Vagina (tissue), 2 donors: Measurements from ENCODE around the gene MEN1. TPM values are rescaled to one million over a fixed set of nuclear protein-coding genes. Genes with fewer than 3 reads are reported as not detected.

Experiments used
- DNase-seq, 2 donors: peaks; one replicate each; pipeline ENCODE4 v3.0.0-alpha.2; 2017; ENCODE audit errors: extremely low spot score in 2 of 2
- H3K27ac ChIP-seq: fragments of 200-600 bp; sonication (generic); one replicate; pipeline ENCODE4 v1.5.1; 2019
- H3K27me3 ChIP-seq: fragments of 200-600 bp; sonication (generic); one replicate; pipeline ENCODE4 v1.5.1; 2019
- H3K36me3 ChIP-seq, 2 donors: fragments of 200-600 bp; sonication (generic); one replicate each; pipeline ENCODE4 v1.5.1; 2017 to 2019
- H3K4me1 ChIP-seq: fragments of 200-600 bp; sonication (generic); one replicate; pipeline ENCODE4 v1.5.1; 2019
- H3K4me3 ChIP-seq, 2 donors: fragments of 200-600 bp; sonication (generic); 1 replicate in 1 of 2; 2 replicates in 1 of 2; pipeline ENCODE4 v1.5.1; 2016 to 2019
- H3K9me3 ChIP-seq: fragments of 200-600 bp; sonication (generic); one replicate; pipeline ENCODE4 v1.5.1; 2019
- CTCF ChIP-seq, 3 experiments: fragments of 450-650 bp in 2 of 3; fragments of 200-600 bp in 1 of 3; sonication (generic) in 1 of 3; IDR thresholded peaks; one replicate each; pipeline ENCODE4 v1.5.1; 2017 to 2019; ENCODE audit warnings: antibody characterized with exemption in 3 of 3, mild to moderate bottlenecking in 2 of 3, moderate library complexity in 2 of 3
- POLR2A ChIP-seq, 2 donors: fragments of 450-650 bp; IDR thresholded peaks; one replicate each; pipeline ENCODE4 v1.6.1; 2017; ENCODE audit warnings: antibody characterized with exemption in 2 of 2, mild to moderate bottlenecking in 2 of 2, moderate library complexity in 2 of 2
- POLR2AphosphoS5 ChIP-seq, 2 donors: sonication (generic); formaldehyde crosslinking; IDR thresholded peaks; one replicate each; pipeline ENCODE4 v1.9.0; 2017; ENCODE audit warnings: antibody characterized with exemption in 2 of 2, mild to moderate bottlenecking in 2 of 2, low read depth in 1 of 2; ENCODE audit not compliant: insufficient read depth in 1 of 2
- intact Hi-C: fragments of 100-400 bp; cut with DNase I; formaldehyde crosslinking; loops from one replicate; pipeline ENCODE4 v1.15.1; 2023
- total RNA-seq: library from RNA; depleted of rRNA; stranded (reverse); fragments of >200 nt; gene quantifications from one replicate; pipeline ENCODE4 v1.2.3, GENCODE V29; 2016

The MEN1 gene
- total RNA-seq, 1 donor from 2014 or later: 27.0 TPM

GRCh38 chr11:64767344-64768299 lies 42.7 kb downstream of the MEN1 start:
- H3K27me3 ChIP-seq: no peaks in the 10 kb centered on the region
- intact Hi-C loops: no loop called here
- H3K4me3 ChIP-seq: no peak overlapping the region
- DNase-seq: no peak
- peaks cover 38% of the 10 kb centered on the region for H3K4me1 ChIP-seq
- no peaks in the 10 kb centered on the region for H3K9me3 ChIP-seq
- TF ChIP-seq CTCF (IDR thresholded peaks at IDR 0.05) (peak; percentile 39 to 45 (median 40)), POLR2A (IDR thresholded peaks at IDR 0.05) (no peak)
- H3K27ac ChIP-seq: no peak overlapping the region
- peaks cover 12 to 98% of the 10 kb centered on the region in 2 donors for H3K36me3 ChIP-seq

- intact Hi-C loops: no loop called here
- DNase-seq: no peak
- H3K4me3 ChIP-seq: no peak overlapping the region
- H3K9me3 ChIP-seq: no peaks in the 10 kb centered on the region
- H3K4me1 ChIP-seq: peaks cover 35% of the 10 kb centered on the region
- H3K27me3 ChIP-seq: no peaks in the 10 kb centered on the region
- TF ChIP-seq CTCF (IDR thresholded peaks at IDR 0.05): no peak
- TF ChIP-seq POLR2AphosphoS5 (IDR thresholded peaks at IDR 0.05; ENCODE audit: insufficient read depth in 1 of 2, low read depth in 1 of 2): no peak
- TF ChIP-seq POLR2A (IDR thresholded peaks at IDR 0.05): no peak
- peaks cover 12 to 98% of the 10 kb centered on the region in 2 donors for H3K36me3 ChIP-seq
- H3K27ac ChIP-seq: no peak overlapping the region
Measured at GRCh38 chr11:64766881-64767280, 43.5 kb downstream of the MEN1 start.

- intact Hi-C loops: no loop called here
- peaks cover 12 to 92% of the 10 kb centered on the region in 2 donors for H3K36me3 ChIP-seq
- no peaks in the 10 kb centered on the region for H3K27me3 ChIP-seq
- DNase-seq: no peak
- no peak overlapping the region for H3K27ac ChIP-seq
- no peak for TF ChIP-seq POLR2AphosphoS5 (IDR thresholded peaks at IDR 0.05; ENCODE audit: insufficient read depth in 1 of 2, low read depth in 1 of 2)
- TF ChIP-seq CTCF (IDR thresholded peaks at IDR 0.05): no peak
- TF ChIP-seq POLR2A (IDR thresholded peaks at IDR 0.05): no peak
- no peaks in the 10 kb centered on the region for H3K9me3 ChIP-seq
- no peak overlapping the region for H3K4me3 ChIP-seq
- peaks cover 36% of the 10 kb centered on the region for H3K4me1 ChIP-seq
Measured at GRCh38 chr11:64765851-64766665, 44.3 kb downstream of the MEN1 start.

- TF ChIP-seq POLR2AphosphoS5 (IDR thresholded peaks at IDR 0.05; ENCODE audit: insufficient read depth in 1 of 2, low read depth in 1 of 2): no peak
- no peak for TF ChIP-seq POLR2A (IDR thresholded peaks at IDR 0.05)
- TF ChIP-seq CTCF (IDR thresholded peaks at IDR 0.05): no peak
- intact Hi-C loops: no loop called here
- Histone ChIP-seq H3K27ac (no peak overlapping the region), H3K36me3 (peaks cover 12 to 85% of the 10 kb centered on the region in 2 donors), H3K9me3 (no peaks in the 10 kb centered on the region), H3K4me1 (peaks cover 43% of the 10 kb centered on the region), H3K4me3 (no peak overlapping the region), H3K27me3 (no peaks in the 10 kb centered on the region)
- DNase-seq: no peak
Measured at GRCh38 chr11:64765291-64765850, 45.0 kb downstream of the MEN1 start.
